Measurements from ENCODE around the gene SSTR5.

The SSTR5 gene

GRCh38 chr16:1040346-1040745, 32.2 kb upstream of the SSTR5 start:
- no peaks in the 10 kb centered on the region for H3K79me1 ChIP-seq (replicated peaks; ENCODE audit: low read length, poor library complexity, severe bottlenecking)
- no peak overlapping the region for H2AK5ac ChIP-seq (ENCODE audit: low read length, severe bottlenecking)
- H3K27ac ChIP-seq (ENCODE audit: low read length, poor library complexity, severe bottlenecking) = no peak overlapping the region
- no peak overlapping the region for H3K9ac ChIP-seq (ENCODE audit: low read length)
- no peak overlapping the region for H2BK15ac ChIP-seq (ENCODE audit: low read depth, poor library complexity, severe bottlenecking)
- H3K4me1 ChIP-seq (ENCODE audit: control insufficient read depth, insufficient read depth, low read depth, low read length) = peaks cover 7% of the 10 kb centered on the region
- no peak for DNase-seq
- H3K18ac ChIP-seq (ENCODE audit: low read depth in 1 of 2, low read length in 2 of 2) = no peak overlapping the region
- peaks cover 3 to 59% of the 10 kb centered on the region in 2 experiments for H3K27me3 ChIP-seq (ENCODE audit: control insufficient read depth in 1 of 2, insufficient read depth in 1 of 2, low read length in 2 of 2)
- H4K91ac ChIP-seq (ENCODE audit: low read length) = no peak overlapping the region
- H3K36me3 ChIP-seq (ENCODE audit: control insufficient read depth in 1 of 2, insufficient read depth in 2 of 2, low read depth in 1 of 2, low read length in 2 of 2) = no peaks in the 10 kb centered on the region
- no peak overlapping the region for H4K8ac ChIP-seq (ENCODE audit: low read length)
- no peaks in the 10 kb centered on the region for H3K9me3 ChIP-seq (ENCODE audit: control insufficient read depth, low read length)
- no peak overlapping the region for H3K4me3 ChIP-seq (ENCODE audit: insufficient read depth in 1 of 2, low read depth in 1 of 2, low read length in 2 of 2)
- no peak overlapping the region for H3K23ac ChIP-seq (ENCODE audit: low read length in 2 of 2)
- no peak overlapping the region for H2AFZ ChIP-seq (ENCODE audit: low read depth, low read length)
- H2BK12ac ChIP-seq (ENCODE audit: low read length in 2 of 2) = no peak overlapping the region
- H2BK120ac ChIP-seq (ENCODE audit: low read depth, low read length) = no peak overlapping the region
- H3K4ac ChIP-seq (ENCODE audit: low read depth in 1 of 2, low read length in 2 of 2) = no peak overlapping the region
- WGBS = 91% methylated on average over 19 of the region's 29 CpGs
- H2BK5ac ChIP-seq (ENCODE audit: low read depth, low read length, poor library complexity, severe bottlenecking) = no peak overlapping the region
- H3K4me2 ChIP-seq (ENCODE audit: low read length, poor library complexity, severe bottlenecking) = no peak overlapping the region
- no peak overlapping the region for H3K14ac ChIP-seq (ENCODE audit: low read length in 2 of 2)

DNA sequence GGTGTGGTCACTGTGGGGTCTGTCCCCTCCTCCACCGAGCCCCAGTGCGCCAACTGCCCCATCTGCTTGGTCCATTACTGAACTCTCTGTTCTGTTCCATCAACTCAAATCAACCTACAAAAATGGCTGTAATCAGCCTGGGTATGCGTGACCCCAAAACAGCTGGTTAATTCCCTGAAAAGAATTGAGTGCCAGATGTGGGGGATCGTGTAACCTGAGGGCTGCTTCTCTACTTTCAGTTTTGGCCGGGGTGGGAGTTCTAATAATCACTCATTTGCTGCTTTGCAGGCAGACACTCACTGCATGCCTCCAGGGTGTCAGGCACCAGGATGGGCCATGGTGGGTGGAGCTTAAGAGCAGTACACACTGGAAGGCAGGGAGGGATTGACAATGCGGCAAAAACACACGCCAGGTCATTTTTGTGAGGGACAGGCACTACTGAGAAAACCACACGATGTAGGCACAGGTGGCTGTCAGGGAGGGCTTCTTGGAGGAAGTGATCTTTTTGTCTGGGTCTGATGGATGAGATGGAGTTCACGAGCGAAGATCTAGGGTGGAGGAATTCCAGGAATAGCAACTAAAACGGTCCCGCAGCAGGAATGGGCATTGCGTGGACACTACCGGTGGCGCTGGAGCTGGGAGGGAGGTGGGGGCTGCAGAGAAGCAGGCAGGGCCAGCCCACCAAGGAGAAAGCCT, 30.4 kb upstream of the SSTR5 start:
- H3K4me3 ChIP-seq (ENCODE audit: insufficient read depth in 1 of 2, low read depth in 1 of 2, low read length in 2 of 2) = no peak overlapping the region
- no peak overlapping the region for H2BK5ac ChIP-seq (ENCODE audit: low read depth, low read length, poor library complexity, severe bottlenecking)
- peaks cover under 1% of the 10 kb centered on the region for H3K4me1 ChIP-seq (ENCODE audit: control insufficient read depth, insufficient read depth, low read depth, low read length)
- H2BK15ac ChIP-seq (ENCODE audit: low read depth, poor library complexity, severe bottlenecking) = no peak overlapping the region
- no peak overlapping the region for H3K9ac ChIP-seq (ENCODE audit: low read length)
- H4K8ac ChIP-seq (ENCODE audit: low read length) = no peak overlapping the region
- no peak overlapping the region for H3K27ac ChIP-seq (ENCODE audit: low read length, poor library complexity, severe bottlenecking)
- H2BK120ac ChIP-seq (ENCODE audit: low read depth, low read length) = no peak overlapping the region
- 87% methylated on average over 15 of the region's 15 CpGs for WGBS
- no peaks in the 10 kb centered on the region for H3K9me3 ChIP-seq (ENCODE audit: control insufficient read depth, low read length)
- H3K4me2 ChIP-seq (ENCODE audit: low read length, poor library complexity, severe bottlenecking) = no peak overlapping the region
- DNase-seq = no peak
- no peak overlapping the region for H2AFZ ChIP-seq (ENCODE audit: low read depth, low read length)
- H3K4ac ChIP-seq (ENCODE audit: low read depth in 1 of 2, low read length in 2 of 2) = no peak overlapping the region
- H2BK12ac ChIP-seq (ENCODE audit: low read length in 2 of 2) = no peak overlapping the region
- H2AK5ac ChIP-seq (ENCODE audit: low read length, severe bottlenecking) = no peak overlapping the region
- no peak overlapping the region for H3K14ac ChIP-seq (ENCODE audit: low read length in 2 of 2)
- no peaks in the 10 kb centered on the region for H3K36me3 ChIP-seq (ENCODE audit: control insufficient read depth in 1 of 2, insufficient read depth in 2 of 2, low read depth in 1 of 2, low read length in 2 of 2)
- H4K91ac ChIP-seq (ENCODE audit: low read length) = no peak overlapping the region
- peaks cover 0 to 58% of the 10 kb centered on the region in 2 experiments for H3K27me3 ChIP-seq (ENCODE audit: control insufficient read depth in 1 of 2, insufficient read depth in 1 of 2, low read length in 2 of 2)
- no peak overlapping the region for H3K18ac ChIP-seq (ENCODE audit: low read depth in 1 of 2, low read length in 2 of 2)
- no peaks in the 10 kb centered on the region for H3K79me1 ChIP-seq (replicated peaks; ENCODE audit: low read length, poor library complexity, severe bottlenecking)
- H3K23ac ChIP-seq (ENCODE audit: low read length in 2 of 2) = no peak overlapping the region

- no peak overlapping the region for H2AK5ac ChIP-seq (ENCODE audit: low read length, severe bottlenecking)
- H3K9ac ChIP-seq (ENCODE audit: low read length) = no peak overlapping the region
- H3K4ac ChIP-seq (ENCODE audit: low read depth in 1 of 2, low read length in 2 of 2) = no peak overlapping the region
- no peak overlapping the region for H2AFZ ChIP-seq (ENCODE audit: low read depth, low read length)
- no peak overlapping the region for H4K8ac ChIP-seq (ENCODE audit: low read length)
- H2BK15ac ChIP-seq (ENCODE audit: low read depth, poor library complexity, severe bottlenecking) = no peak overlapping the region
- no peak overlapping the region for H4K91ac ChIP-seq (ENCODE audit: low read length)
- H3K4me3 ChIP-seq (ENCODE audit: insufficient read depth in 1 of 2, low read depth in 1 of 2, low read length in 2 of 2) = no peak overlapping the region
- H3K27me3 ChIP-seq (ENCODE audit: control insufficient read depth in 1 of 2, insufficient read depth in 1 of 2, low read length in 2 of 2) = peaks cover 0 to 60% of the 10 kb centered on the region in 2 experiments
- WGBS = 85% methylated on average over 19 of the region's 19 CpGs
- no peaks in the 10 kb centered on the region for H3K9me3 ChIP-seq (ENCODE audit: control insufficient read depth, low read length)
- no peak overlapping the region for H3K27ac ChIP-seq (ENCODE audit: low read length, poor library complexity, severe bottlenecking)
- H3K14ac ChIP-seq (ENCODE audit: low read length in 2 of 2) = no peak overlapping the region
- H3K79me1 ChIP-seq (replicated peaks; ENCODE audit: low read length, poor library complexity, severe bottlenecking) = no peaks in the 10 kb centered on the region
- H2BK120ac ChIP-seq (ENCODE audit: low read depth, low read length) = no peak overlapping the region
- H2BK12ac ChIP-seq (ENCODE audit: low read length in 2 of 2) = no peak overlapping the region
- H3K4me1 ChIP-seq (ENCODE audit: control insufficient read depth, insufficient read depth, low read depth, low read length) = no peaks in the 10 kb centered on the region
- no peak overlapping the region for H2BK5ac ChIP-seq (ENCODE audit: low read depth, low read length, poor library complexity, severe bottlenecking)
- H3K18ac ChIP-seq (ENCODE audit: low read depth in 1 of 2, low read length in 2 of 2) = no peak overlapping the region
- no peak for DNase-seq
- no peak overlapping the region for H3K4me2 ChIP-seq (ENCODE audit: low read length, poor library complexity, severe bottlenecking)
- no peak overlapping the region for H3K23ac ChIP-seq (ENCODE audit: low read length in 2 of 2)
- no peaks in the 10 kb centered on the region for H3K36me3 ChIP-seq (ENCODE audit: control insufficient read depth in 1 of 2, insufficient read depth in 2 of 2, low read depth in 1 of 2, low read length in 2 of 2)
Measured at GRCh38 chr16:1042866-1043265, 29.7 kb upstream of the SSTR5 start.

- Histone ChIP-seq H3K27me3 (ENCODE audit: control insufficient read depth in 1 of 2, insufficient read depth in 1 of 2, low read length in 2 of 2) (peaks cover 0 to 56% of the 10 kb centered on the region in 2 experiments), H4K91ac (ENCODE audit: low read length) (no peak overlapping the region), H3K27ac (ENCODE audit: low read length, poor library complexity, severe bottlenecking) (no peak overlapping the region), H3K4me3 (ENCODE audit: insufficient read depth in 1 of 2, low read depth in 1 of 2, low read length in 2 of 2) (no peak overlapping the region), H2AK5ac (ENCODE audit: low read length, severe bottlenecking) (no peak overlapping the region), H2BK120ac (ENCODE audit: low read depth, low read length) (no peak overlapping the region), H3K23ac (ENCODE audit: low read length in 2 of 2) (no peak overlapping the region), H3K4me2 (ENCODE audit: low read length, poor library complexity, severe bottlenecking) (no peak overlapping the region), H3K9me3 (ENCODE audit: control insufficient read depth, low read length) (no peaks in the 10 kb centered on the region), H2BK12ac (ENCODE audit: low read length in 2 of 2) (no peak overlapping the region), H3K79me1 (replicated peaks; ENCODE audit: low read length, poor library complexity, severe bottlenecking) (no peaks in the 10 kb centered on the region), H3K4ac (ENCODE audit: low read depth in 1 of 2, low read length in 2 of 2) (no peak overlapping the region), H2AFZ (ENCODE audit: low read depth, low read length) (no peak overlapping the region), H3K18ac (ENCODE audit: low read depth in 1 of 2, low read length in 2 of 2) (no peak overlapping the region), H2BK15ac (ENCODE audit: low read depth, poor library complexity, severe bottlenecking) (no peak overlapping the region), H3K9ac (ENCODE audit: low read length) (no peak overlapping the region), H3K36me3 (ENCODE audit: control insufficient read depth in 1 of 2, insufficient read depth in 2 of 2, low read depth in 1 of 2, low read length in 2 of 2) (no peaks in the 10 kb centered on the region), H3K4me1 (ENCODE audit: control insufficient read depth, insufficient read depth, low read depth, low read length) (peaks cover 2% of the 10 kb centered on the region), H4K8ac (ENCODE audit: low read length) (no peak overlapping the region), H3K14ac (ENCODE audit: low read length in 2 of 2) (no peak overlapping the region), H2BK5ac (ENCODE audit: low read depth, low read length, poor library complexity, severe bottlenecking) (no peak overlapping the region)
- 93% methylated on average over 25 of the region's 40 CpGs for WGBS
- no peak for DNase-seq
Measured at GRCh38 chr16:1043881-1044451, 28.6 kb upstream of the SSTR5 start.
